Activated CD8-positive, alpha-beta memory T cell treated with anti-CD3 and anti-CD28 coated beads for 1 hour (primary cell): Measurements from ENCODE around the gene HCLS1.
"Not testable (repeated sequence)": the region's sequence is repeated elsewhere in the genome, so short reads cannot be mapped to it uniquely, and the experiment has no call there.

ENCODE experiments used
- DNase-seq, 2 donors: peaks; one replicate each; pipeline ENCODE4 v3.0.0-alpha.2; 2020; ENCODE audit warnings: low read depth in 1 of 2; ENCODE audit errors: extremely low read depth in 1 of 2

HCLS1 gene

GRCh38 chr3:121599900-121600299 lies 60.8 kb downstream of the HCLS1 start:
- not testable (repeated sequence) for DNase-seq

- no peak for DNase-seq
Observed at GRCh38 chr3:121598564-121598963, 62.1 kb downstream of the HCLS1 start.

GRCh38 chr3:121595765-121596406 lies 64.8 kb downstream of the HCLS1 start:
- no peak for DNase-seq

- DNase-seq: no peak
Observed at GRCh38 chr3:121594850-121595249, 65.9 kb downstream of the HCLS1 start.

- not testable (repeated sequence) for DNase-seq
Observed at GRCh38 chr3:121593806-121594205, 66.9 kb downstream of the HCLS1 start.

GRCh38 chr3:121592856-121593702 lies 67.6 kb downstream of the HCLS1 start, which contains the start of gene FBXO40:
TSS of gene FBXO40 (plus strand) at chr3:121593379. CDS start at chr3:121620576, 27,197 bp downstream.
- DNase-seq: no peak

GRCh38 chr3:121584418-121584817 lies 76.3 kb downstream of the HCLS1 start:
- no peak for DNase-seq

- DNase-seq: no peak
Observed at GRCh38 chr3:121581691-121582090, 79.0 kb downstream of the HCLS1 start.
